Liver (tissue), 9 donors: ENCODE data around the gene C1orf174. TPM values are rescaled to one million over a fixed set of nuclear protein-coding genes. Genes with fewer than 3 reads are reported as not detected.

Experiments
- DNase-seq: peaks from one replicate; pipeline ENCODE4 v3.0.0-alpha.2; 2017; ENCODE audit warnings: low spot score
- H3K27ac ChIP-seq, 2 donors: one replicate each; pipeline ENCODE4 v1.7.0; 2013; ENCODE audit warnings: inconsistent platforms in 2 of 2, low read length in 2 of 2, control low read depth in 1 of 2, low read depth in 1 of 2, mild to moderate bottlenecking in 1 of 2
- H3K27me3 ChIP-seq, 4 donors: one replicate each; pipeline versions ENCODE4 v1.6.1 to v1.7.0; 2013; ENCODE audit warnings: low read length in 3 of 4, inconsistent platforms in 1 of 4, mild to moderate bottlenecking in 1 of 4, moderate library complexity in 1 of 4; ENCODE audit not compliant: control insufficient read depth in 4 of 4, insufficient read depth in 4 of 4
- H3K36me3 ChIP-seq, 4 donors: one replicate each; pipeline versions ENCODE4 v1.6.1 to v1.7.0; 2013; ENCODE audit warnings: low read length in 3 of 4, mild to moderate bottlenecking in 3 of 4, low read depth in 1 of 4, moderate library complexity in 1 of 4; ENCODE audit not compliant: control insufficient read depth in 4 of 4, insufficient read depth in 3 of 4
- H3K4me1 ChIP-seq, 4 donors: one replicate each; pipeline versions ENCODE4 v1.6.1 to v1.7.0; 2013; ENCODE audit warnings: low read length in 3 of 4, mild to moderate bottlenecking in 3 of 4, moderate library complexity in 1 of 4; ENCODE audit not compliant: control insufficient read depth in 4 of 4, insufficient read depth in 4 of 4
- H3K4me3 ChIP-seq, 3 donors: one replicate each; pipeline versions ENCODE4 v1.6.1 to v1.7.0; 2013; ENCODE audit warnings: low read length in 3 of 3, control low read depth in 1 of 3, low read depth in 1 of 3, mild to moderate bottlenecking in 1 of 3
- H3K9ac ChIP-seq, 2 donors: one replicate each; pipeline ENCODE4 v1.7.0; 2013; ENCODE audit warnings: low read length in 2 of 2, mild to moderate bottlenecking in 2 of 2, moderate library complexity in 2 of 2, control low read depth in 1 of 2, low read depth in 1 of 2
- H3K9me3 ChIP-seq, 4 donors: one replicate each; pipeline versions ENCODE4 v1.6.1 to v1.7.0; 2013; ENCODE audit warnings: low read length in 3 of 4; ENCODE audit not compliant: control insufficient read depth in 4 of 4
- GABPA ChIP-seq, 2 donors: IDR thresholded peaks in 1 of 2; conservative IDR thresholded peaks in 1 of 2; 2 replicates each; pipeline ENCODE4 v1.6.1; 2016; ENCODE audit warnings: antibody characterized with exemption in 2 of 2, mild to moderate bottlenecking in 1 of 2, moderate library complexity in 1 of 2
- HNF4G ChIP-seq: IDR thresholded peaks from 2 replicates; pipeline ENCODE4 v1.6.1; 2016; ENCODE audit warnings: antibody characterized with exemption
- NR2F2 ChIP-seq: IDR thresholded peaks from 2 replicates; pipeline ENCODE4 v1.6.1; 2016; ENCODE audit warnings: antibody characterized with exemption
- RAD21 ChIP-seq, 2 donors: IDR thresholded peaks; 2 replicates each; pipeline ENCODE4 v1.6.1; 2016; ENCODE audit warnings: antibody characterized with exemption in 2 of 2, mild to moderate bottlenecking in 2 of 2
- RXRA ChIP-seq, 2 donors: IDR thresholded peaks; 2 replicates each; pipeline ENCODE4 v1.6.1; 2017 to 2018; ENCODE audit warnings: antibody characterized with exemption in 2 of 2, mild to moderate bottlenecking in 1 of 2
- SP1 ChIP-seq: IDR thresholded peaks from 2 replicates; pipeline ENCODE4 v1.6.1; 2018; ENCODE audit warnings: antibody characterized with exemption, mild to moderate bottlenecking
- TAF1 ChIP-seq: conservative IDR thresholded peaks from 2 replicates; pipeline ENCODE4 v1.6.1; 2016; ENCODE audit warnings: antibody characterized with exemption, mild to moderate bottlenecking
- YY1 ChIP-seq: IDR thresholded peaks from 2 replicates; pipeline ENCODE4 v1.6.1; 2016; ENCODE audit warnings: antibody characterized with exemption, mild to moderate bottlenecking
- WGBS: extraction: QIAGEN DNeasy Blood & Tissue Kit; methylation state at CpG from one replicate; pipeline ENCODE4 v1.1.7; 2013; 5-methylcytosine and 5-hydroxymethylcytosine counted together
- polyA plus RNA-seq, 2 donors: library from polyadenylated mRNA; stranded (reverse) in 1 of 2; unstranded in 1 of 2; fragments of 200-250 nt in 1 of 2; fragments of >200 nt in 1 of 2; fragmentation: Nextera tagmentation in 1 of 2; extraction: Ambion mirVana in 1 of 2; gene quantifications; one replicate each; pipeline versions ENCODE4 v1.2.1 to v1.2.3, GENCODE V29; 2013 to 2015
- total RNA-seq, 2 donors: library from RNA; depleted of rRNA; stranded (reverse); fragments of >200 nt; gene quantifications; one replicate each; pipeline ENCODE4 v1.2.3, GENCODE V29; 2014
- TF ChIP-seq, protein P1 (sequence below): IDR thresholded peaks from 2 replicates; pipeline ENCODE4 v1.6.1; 2016; ENCODE audit warnings: antibody characterized with exemption
- TF ChIP-seq, protein P2 (sequence below): fragments of 150-350 bp; IDR thresholded peaks from 2 replicates; pipeline ENCODE4 v1.5.1; 2017; ENCODE audit warnings: improper control_type of control experiment, low read depth, low read length; ENCODE audit not compliant: missing input control
- TF ChIP-seq, protein P3 (sequence below): IDR thresholded peaks from 2 replicates; pipeline ENCODE4 v1.6.1; 2016; ENCODE audit warnings: antibody characterized with exemption
- donor health status: healthy.
- donor health status: healthy.
- donor health status: healthy.
- donor health status: healthy.
- donor health status: healthy.

The C1orf174 gene
- total and polyA plus RNA-seq, 4 donors = 10.4 to 17.0 (median 13.8) TPM

DNA sequence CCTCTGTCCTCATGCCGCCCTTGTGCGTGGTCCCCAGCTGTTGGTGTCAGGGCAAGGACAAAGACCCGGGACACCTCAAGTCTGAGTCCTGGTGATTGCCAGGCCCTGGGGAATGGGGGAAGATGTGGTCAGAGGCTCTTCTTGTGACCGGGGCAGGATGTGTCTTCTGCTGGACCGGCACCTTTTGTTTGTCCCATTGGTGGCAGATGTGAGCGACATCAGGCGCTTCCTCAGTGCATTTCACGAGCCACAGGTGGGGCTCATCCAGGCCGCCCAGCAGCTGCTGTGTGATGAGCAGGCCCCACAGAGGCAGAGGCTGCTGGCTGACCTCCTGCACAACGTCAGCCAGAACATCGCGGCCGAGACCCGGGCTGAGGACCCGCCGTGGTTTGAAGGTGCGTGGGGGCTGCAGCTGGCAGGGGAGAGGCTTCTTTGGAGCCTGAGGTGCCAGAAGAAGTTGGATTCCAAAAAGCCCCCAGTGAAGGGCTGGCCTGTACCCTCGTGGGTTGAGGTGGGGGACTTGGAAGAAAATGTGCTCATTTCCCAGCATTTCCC lies 34.4 kb downstream of the C1orf174 start:
- Histone ChIP-seq H3K9me3 (no peaks in the 10 kb centered on the region), H3K36me3 (peaks cover 4 to 28% (median 8%) of the 10 kb centered on the region in 4 donors), H3K4me1 (no peaks in the 10 kb centered on the region), H3K9ac (no peak overlapping the region), H3K27ac (no peak overlapping the region), H3K4me3 (no peak overlapping the region), H3K27me3 (no peaks in the 10 kb centered on the region)
- DNase-seq = no peak
- TF ChIP-seq YY1 (no peak), RAD21 (IDR thresholded peaks at IDR 0.05) (no peak), GABPA (IDR thresholded peaks at IDR 0.05 in 1 of 2, conservative IDR thresholded peaks at IDR 0.05 in 1 of 2) (no peak), HNF4G (no peak)
- TF ChIP-seq, protein P1, sequence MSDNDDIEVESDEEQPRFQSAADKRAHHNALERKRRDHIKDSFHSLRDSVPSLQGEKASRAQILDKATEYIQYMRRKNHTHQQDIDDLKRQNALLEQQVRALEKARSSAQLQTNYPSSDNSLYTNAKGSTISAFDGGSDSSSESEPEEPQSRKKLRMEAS = no peak
- TF ChIP-seq, protein P2, sequence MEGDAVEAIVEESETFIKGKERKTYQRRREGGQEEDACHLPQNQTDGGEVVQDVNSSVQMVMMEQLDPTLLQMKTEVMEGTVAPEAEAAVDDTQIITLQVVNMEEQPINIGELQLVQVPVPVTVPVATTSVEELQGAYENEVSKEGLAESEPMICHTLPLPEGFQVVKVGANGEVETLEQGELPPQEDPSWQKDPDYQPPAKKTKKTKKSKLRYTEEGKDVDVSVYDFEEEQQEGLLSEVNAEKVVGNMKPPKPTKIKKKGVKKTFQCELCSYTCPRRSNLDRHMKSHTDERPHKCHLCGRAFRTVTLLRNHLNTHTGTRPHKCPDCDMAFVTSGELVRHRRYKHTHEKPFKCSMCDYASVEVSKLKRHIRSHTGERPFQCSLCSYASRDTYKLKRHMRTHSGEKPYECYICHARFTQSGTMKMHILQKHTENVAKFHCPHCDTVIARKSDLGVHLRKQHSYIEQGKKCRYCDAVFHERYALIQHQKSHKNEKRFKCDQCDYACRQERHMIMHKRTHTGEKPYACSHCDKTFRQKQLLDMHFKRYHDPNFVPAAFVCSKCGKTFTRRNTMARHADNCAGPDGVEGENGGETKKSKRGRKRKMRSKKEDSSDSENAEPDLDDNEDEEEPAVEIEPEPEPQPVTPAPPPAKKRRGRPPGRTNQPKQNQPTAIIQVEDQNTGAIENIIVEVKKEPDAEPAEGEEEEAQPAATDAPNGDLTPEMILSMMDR = no peak
- TF ChIP-seq, protein P3, sequence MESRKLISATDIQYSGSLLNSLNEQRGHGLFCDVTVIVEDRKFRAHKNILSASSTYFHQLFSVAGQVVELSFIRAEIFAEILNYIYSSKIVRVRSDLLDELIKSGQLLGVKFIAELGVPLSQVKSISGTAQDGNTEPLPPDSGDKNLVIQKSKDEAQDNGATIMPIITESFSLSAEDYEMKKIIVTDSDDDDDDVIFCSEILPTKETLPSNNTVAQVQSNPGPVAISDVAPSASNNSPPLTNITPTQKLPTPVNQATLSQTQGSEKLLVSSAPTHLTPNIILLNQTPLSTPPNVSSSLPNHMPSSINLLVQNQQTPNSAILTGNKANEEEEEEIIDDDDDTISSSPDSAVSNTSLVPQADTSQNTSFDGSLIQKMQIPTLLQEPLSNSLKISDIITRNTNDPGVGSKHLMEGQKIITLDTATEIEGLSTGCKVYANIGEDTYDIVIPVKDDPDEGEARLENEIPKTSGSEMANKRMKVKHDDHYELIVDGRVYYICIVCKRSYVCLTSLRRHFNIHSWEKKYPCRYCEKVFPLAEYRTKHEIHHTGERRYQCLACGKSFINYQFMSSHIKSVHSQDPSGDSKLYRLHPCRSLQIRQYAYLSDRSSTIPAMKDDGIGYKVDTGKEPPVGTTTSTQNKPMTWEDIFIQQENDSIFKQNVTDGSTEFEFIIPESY = no peak
- 92% methylated on average over 18 of the region's 18 CpGs for WGBS

GRCh38 chr1:3864884-3865283 lies 35.2 kb downstream of the C1orf174 start:
- peaks cover 4 to 20% (median 5%) of the 10 kb centered on the region in 4 donors for H3K36me3 ChIP-seq

More at GRCh38 chr1:3864884-3865283, 35.2 kb downstream of the C1orf174 start:
- 86% methylated on average over 6 of the region's 6 CpGs for WGBS
- no peaks in the 10 kb centered on the region for H3K4me1 ChIP-seq
- DNase-seq = no peak
- no peak overlapping the region for H3K27ac ChIP-seq
- H3K4me3 ChIP-seq = no peak overlapping the region
- no peak overlapping the region for H3K9ac ChIP-seq
- no peaks in the 10 kb centered on the region for H3K9me3 ChIP-seq
- H3K27me3 ChIP-seq = no peaks in the 10 kb centered on the region
- no peak for TF ChIP-seq TAF1
- TF ChIP-seq NR2F2 = no peak
- TF ChIP-seq GABPA (IDR thresholded peaks at IDR 0.05 in 1 of 2, conservative IDR thresholded peaks at IDR 0.05 in 1 of 2) = no peak
- TF ChIP-seq SP1 = no peak
- TF ChIP-seq RXRA (IDR thresholded peaks at IDR 0.05) = no peak
- no peak for TF ChIP-seq YY1
- TF ChIP-seq, protein P1 = no peak
- TF ChIP-seq HNF4G = no peak
- no peak for TF ChIP-seq RAD21 (IDR thresholded peaks at IDR 0.05)
- TF ChIP-seq, protein P3 = no peak
